Prostate gland (tissue), 2 donors: Measurements from ENCODE around the gene TTLL6.

Experiments used
- CTCF ChIP-seq, 4 experiments: fragments of 200-600 bp in 2 of 4; fragments of 450-650 bp in 2 of 4; sonication (generic) in 2 of 4; IDR thresholded peaks; 1 replicate in 3 of 4; 2 replicates in 1 of 4; pipeline ENCODE4 v1.5.1; 2016 to 2019; ENCODE audit warnings: antibody characterized with exemption in 4 of 4, mild to moderate bottlenecking in 2 of 4, moderate library complexity in 2 of 4
- POLR2A ChIP-seq: fragments of 450-650 bp; IDR thresholded peaks from one replicate; pipeline ENCODE4 v1.6.1; 2016; ENCODE audit warnings: antibody characterized with exemption, mild to moderate bottlenecking
- POLR2AphosphoS5 ChIP-seq: sonication (generic); formaldehyde crosslinking; IDR thresholded peaks from one replicate; pipeline ENCODE4 v1.6.1; 2017; ENCODE audit warnings: antibody characterized with exemption

GRCh38 chr17:48843187-48843900, 26.3 kb upstream of the TTLL6 start:
- no peak for TF ChIP-seq CTCF (IDR thresholded peaks at IDR 0.05)
- TF ChIP-seq POLR2A: no peak
- TF ChIP-seq POLR2AphosphoS5: no peak
